Right atrium auricular region (tissue), 2 donors: ENCODE measurements around the gene MIB1. TPM values are rescaled to one million over a fixed set of nuclear protein-coding genes. Genes with fewer than 3 reads are reported as not detected.

Source experiments
- DNase-seq: peaks from one replicate; pipeline ENCODE4 v3.0.0-alpha.2; 2019; ENCODE audit warnings: low spot score
- H3K27ac ChIP-seq, 2 donors: fragments of 200-600 bp; sonication (generic); 1 replicate in 1 of 2; 2 replicates in 1 of 2; pipeline ENCODE4 v1.5.1; 2016 to 2019
- H3K27me3 ChIP-seq, 2 donors: fragments of 200-600 bp; sonication (generic); one replicate each; pipeline versions ENCODE4 v1.5.1 to v1.6.0; 2017 to 2019
- H3K36me3 ChIP-seq: fragments of 200-600 bp; sonication (generic); one replicate; pipeline ENCODE4 v1.5.1; 2016
- H3K4me1 ChIP-seq, 2 donors: fragments of 200-600 bp; sonication (generic); one replicate each; pipeline versions ENCODE4 v1.5.1 to v1.6.0; 2017 to 2019
- H3K4me3 ChIP-seq, 2 donors: fragments of 200-600 bp; sonication (generic); 1 replicate in 1 of 2; 2 replicates in 1 of 2; pipeline ENCODE4 v1.5.1; 2017 to 2019; ENCODE audit warnings: mild to moderate bottlenecking in 1 of 2, moderate library complexity in 1 of 2
- H3K9me3 ChIP-seq, 2 donors: fragments of 200-600 bp; sonication (generic); one replicate each; pipeline ENCODE4 v1.5.1; 2019
- CTCF ChIP-seq, 2 donors: fragments of 200-600 bp; sonication (generic); IDR thresholded peaks; one replicate each; pipeline ENCODE4 v1.5.1; 2019; ENCODE audit warnings: antibody characterized with exemption in 2 of 2
- total RNA-seq, 2 donors: library from RNA; depleted of rRNA; stranded (reverse); fragments of >200 nt; gene quantifications; one replicate each; pipeline ENCODE4 v1.1.0, GENCODE V29; 2016

Gene MIB1
- total RNA-seq, 2 donors from 2014 or later, result 16.7 to 20.8 TPM

GRCh38 chr18:21820811-21821143 lies 80.2 kb downstream of the MIB1 start:
- TF ChIP-seq CTCF (IDR thresholded peaks at IDR 0.05), result no peak
- Histone ChIP-seq H3K9me3 (no peaks in the 10 kb centered on the region), H3K27ac (no peak overlapping the region), H3K36me3 (no peaks in the 10 kb centered on the region), H3K4me1 (no peaks in the 10 kb centered on the region), H3K27me3 (no peaks in the 10 kb centered on the region), H3K4me3 (no peak overlapping the region)
- no peak for DNase-seq

DNA sequence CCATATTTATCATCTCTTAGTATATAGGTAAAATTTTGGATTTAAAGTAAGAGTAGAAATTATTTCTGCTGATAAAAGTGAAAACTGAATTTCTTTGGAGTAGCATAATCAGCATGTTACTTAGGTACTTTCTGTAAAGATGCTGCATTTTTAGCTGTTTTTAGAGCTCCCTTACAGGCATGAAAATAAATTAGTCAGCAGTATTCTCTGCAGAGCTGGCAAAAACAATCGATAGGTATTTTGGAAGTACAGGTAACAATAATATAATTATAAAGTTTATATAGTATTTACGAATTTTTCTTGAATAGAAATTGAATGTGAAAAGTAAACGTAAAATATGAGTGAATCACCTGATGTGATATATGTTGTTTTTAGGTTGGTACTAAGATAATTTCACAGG lies 83.3 kb downstream of the MIB1 start:
- no peaks in the 10 kb centered on the region for H3K27me3 ChIP-seq
- no peaks in the 10 kb centered on the region for H3K9me3 ChIP-seq
- no peak overlapping the region for H3K27ac ChIP-seq
- no peak for DNase-seq
- H3K36me3 ChIP-seq, result peaks cover 11% of the 10 kb centered on the region
- no peak for TF ChIP-seq CTCF (IDR thresholded peaks at IDR 0.05)
- H3K4me1 ChIP-seq, result no peaks in the 10 kb centered on the region
- H3K4me3 ChIP-seq, result no peak overlapping the region

GRCh38 chr18:21826196-21826595 lies 85.6 kb downstream of the MIB1 start:
- Histone ChIP-seq H3K4me1 (no peaks in the 10 kb centered on the region), H3K36me3 (peaks cover 23% of the 10 kb centered on the region), H3K9me3 (no peaks in the 10 kb centered on the region), H3K27ac (peak overlapping the region; percentile 64 to 80), H3K27me3 (no peaks in the 10 kb centered on the region), H3K4me3 (peak overlapping the region; percentile 22 to 45)
- no peak for TF ChIP-seq CTCF (IDR thresholded peaks at IDR 0.05)
- no peak for DNase-seq

- no peak for TF ChIP-seq CTCF (IDR thresholded peaks at IDR 0.05)
- no peak for DNase-seq
- H3K4me1 ChIP-seq, result peaks cover 0 to 4% of the 10 kb centered on the region in 2 donors
- H3K4me3 ChIP-seq, result peak overlapping the region; percentile 45 to 48
- H3K27ac ChIP-seq, result peak overlapping the region; percentile 64 to 80
- H3K36me3 ChIP-seq, result peaks cover 23% of the 10 kb centered on the region
- H3K9me3 ChIP-seq, result no peaks in the 10 kb centered on the region
- H3K27me3 ChIP-seq, result no peaks in the 10 kb centered on the region
These were observed 86.2 kb downstream of the MIB1 start for GRCh38 chr18:21826641-21827302.

DNA sequence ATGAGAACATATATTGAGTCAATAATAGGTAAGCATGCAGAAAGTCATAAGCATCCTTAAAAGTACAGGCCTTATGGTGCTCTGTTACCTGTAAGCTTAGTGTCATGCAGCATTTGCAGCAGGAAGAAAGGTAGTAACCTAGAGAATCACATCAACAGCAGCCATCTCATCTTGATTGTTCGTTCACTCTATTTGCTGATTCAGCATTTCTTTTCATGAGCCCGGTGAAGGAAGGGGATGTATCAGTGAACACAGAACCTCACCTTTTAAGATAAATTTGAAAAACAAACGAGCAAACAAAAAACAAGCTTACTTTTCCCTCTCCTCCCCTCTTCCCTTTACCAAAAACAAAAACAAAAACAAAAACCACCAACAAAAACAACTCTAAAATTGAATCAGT lies 89.9 kb downstream of the MIB1 start:
- no peak for DNase-seq
- Histone ChIP-seq H3K4me1 (peaks cover 0 to 17% of the 10 kb centered on the region in 2 donors), H3K27me3 (no peaks in the 10 kb centered on the region), H3K27ac (peak overlapping the region; percentile 64 to 80), H3K4me3 (peak overlapping the region; percentile 45 to 48), H3K36me3 (peaks cover 23% of the 10 kb centered on the region), H3K9me3 (no peaks in the 10 kb centered on the region)
- no peak for TF ChIP-seq CTCF (IDR thresholded peaks at IDR 0.05)

DNA sequence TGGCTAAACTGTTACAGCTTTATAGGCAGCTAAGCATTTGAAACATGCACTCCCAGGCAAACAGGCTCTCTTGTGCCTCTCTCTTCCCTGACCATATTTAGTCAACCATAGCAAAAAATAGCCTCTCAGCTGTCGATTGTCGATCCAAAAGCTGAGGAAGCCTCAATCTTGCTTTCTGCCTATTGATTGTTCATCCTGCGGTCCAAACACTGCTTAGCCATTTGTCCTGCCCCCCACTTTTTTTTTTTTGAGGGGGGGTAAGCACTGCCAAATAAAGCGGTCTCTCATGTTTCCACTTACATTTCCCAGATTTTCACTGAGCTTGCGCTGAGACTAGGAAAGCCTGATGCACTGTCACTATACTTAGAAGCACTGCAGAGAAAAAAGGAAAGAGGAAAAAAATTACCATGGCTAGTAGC lies 90.8 kb downstream of the MIB1 start:
- no peak for TF ChIP-seq CTCF (IDR thresholded peaks at IDR 0.05)
- DNase-seq, result no peak
- Histone ChIP-seq H3K9me3 (no peaks in the 10 kb centered on the region), H3K4me3 (peak overlapping the region; percentile 45 to 48), H3K27me3 (no peaks in the 10 kb centered on the region), H3K36me3 (peaks cover 23% of the 10 kb centered on the region), H3K4me1 (peaks cover 0 to 17% of the 10 kb centered on the region in 2 donors), H3K27ac (peak overlapping the region; percentile 64 to 80)
